GM12878 (cell line): ENCODE measurements around the gene DCAF8. TPM values are rescaled to one million over a fixed set of nuclear protein-coding genes. Genes with fewer than 3 reads are reported as not detected.

ENCODE experiments used
- ATF2 ChIP-seq: IDR thresholded peaks from 2 replicates; pipeline ENCODE4 v1.6.1; 2012; ENCODE audit warnings: low read length, inconsistent platforms
- CUX1 ChIP-seq: IDR thresholded peaks from 2 replicates; pipeline ENCODE4 v1.6.1; 2012; ENCODE audit warnings: improper control_type of control experiment, low read depth, low read length; ENCODE audit not compliant: insufficient replicate concordance
- FOXK2 ChIP-seq: fragments of 450-650 bp; IDR thresholded peaks from 2 replicates; pipeline ENCODE4 v1.6.1; 2017; ENCODE audit warnings: mild to moderate bottlenecking, moderate library complexity
- FOXM1 ChIP-seq: IDR thresholded peaks from 2 replicates; pipeline ENCODE4 v1.6.1; 2012; ENCODE audit warnings: low read depth, mild to moderate bottlenecking, inconsistent platforms, low read length, moderate library complexity
- MEF2B ChIP-seq: fragments of 450-650 bp; IDR thresholded peaks from 2 replicates; pipeline ENCODE4 v1.6.1; 2018; ENCODE audit warnings: mild to moderate bottlenecking, moderate library complexity; ENCODE audit not compliant: partially characterized antibody, poor library complexity, severe bottlenecking
- MTA3 ChIP-seq: IDR thresholded peaks from 2 replicates; pipeline ENCODE4 v1.6.1; 2012; ENCODE audit warnings: low read length, inconsistent platforms, borderline replicate concordance
- NR2C1 ChIP-seq: fragments of 450-650 bp; IDR thresholded peaks from 2 replicates; pipeline ENCODE4 v1.6.1; 2017; ENCODE audit warnings: antibody characterized with exemption, mild to moderate bottlenecking, moderate library complexity
- NR2F1 ChIP-seq: fragments of 450-650 bp; conservative IDR thresholded peaks from 2 replicates; pipeline ENCODE4 v1.6.1; 2017; ENCODE audit warnings: mild to moderate bottlenecking
- PAX8 ChIP-seq: fragments of 450-650 bp; IDR thresholded peaks from 2 replicates; pipeline ENCODE4 v1.6.1; 2017; ENCODE audit warnings: mild to moderate bottlenecking, moderate library complexity
- SMAD5 ChIP-seq: IDR thresholded peaks from 2 replicates; pipeline ENCODE4 v1.6.1; 2016; ENCODE audit warnings: antibody characterized with exemption, low read depth
- SMARCA5 ChIP-seq: fragments of 450-650 bp; IDR thresholded peaks from 2 replicates; pipeline ENCODE4 v1.6.1; 2017; ENCODE audit warnings: mild to moderate bottlenecking
- SUPT20H ChIP-seq: IDR thresholded peaks from 2 replicates; pipeline ENCODE4 v1.6.1; 2011; ENCODE audit warnings: low read depth, mild to moderate bottlenecking, low read length, moderate library complexity, borderline replicate concordance; ENCODE audit not compliant: control insufficient read depth
- ZSCAN29 ChIP-seq: fragments of 450-650 bp; IDR thresholded peaks from 2 replicates; pipeline ENCODE4 v1.6.1; 2017; ENCODE audit warnings: mild to moderate bottlenecking, moderate library complexity
- polyA plus RNA-seq, 11 experiments: library from polyadenylated mRNA; depleted of rRNA in 4 of 11; unstranded in 6 of 11; stranded (reverse) in 5 of 11; fragments of >200 nt; fragmentation: Nextera tagmentation in 4 of 11; fragmentation: Illumina TruSeq in 1 of 11; extraction: Ambion mirVana in 4 of 11; extraction: Trizol in 1 of 11; gene quantifications; 1 replicate in 1 of 11; 2 replicates in 10 of 11; pipeline versions ENCODE4 v1.2.1 to v1.2.3, GENCODE V29; 2011 to 2016; ENCODE audit warnings: inconsistent platforms in 2 of 11, missing spikeins in 2 of 11, low read depth in 1 of 11
- total RNA-seq, 4 experiments: library from RNA; depleted of rRNA in 3 of 4; stranded (reverse); fragments of >200 nt in 3 of 4; fragmentation: Illumina TruSeq in 1 of 4; extraction: Trizol in 1 of 4; gene quantifications; 2 replicates each; pipeline versions ENCODE4 v1.2.1 to v1.2.3, GENCODE V29; 2013 to 2021
- TF ChIP-seq, protein P1 (sequence below): fragments of 150-350 bp; IDR thresholded peaks from 2 replicates; pipeline ENCODE4 v1.6.1; 2016; ENCODE audit warnings: low read depth, low read length
- TF ChIP-seq, protein P2 (sequence below): fragments of 450-650 bp; IDR thresholded peaks from 2 replicates; pipeline ENCODE4 v1.6.1; 2017; ENCODE audit warnings: mild to moderate bottlenecking
- TF ChIP-seq, protein P3 (sequence below): fragments of 450-650 bp; IDR thresholded peaks from 2 replicates; pipeline ENCODE4 v1.6.1; 2016; ENCODE audit warnings: mild to moderate bottlenecking

DCAF8 gene
- total and polyA plus RNA-seq, 10 of the 15 experiments (the other 5 are each of a cell fraction or from before 2014, with no cell fraction given), result 10.4 to 152 (median 84.6) TPM

GRCh38 chr1:160261893-160262794 is at the start of gene DCAF8 (continued):
- TF ChIP-seq MTA3, result no peak; the same call in 1 of the 2 replicates
- TF ChIP-seq NR2F1, result peak; percentile 35; the same call in 1 of the 2 replicates
- no peak for TF ChIP-seq MEF2B
- TF ChIP-seq SMARCA5, result peak; percentile 61; the same call in 1 of the 2 replicates
- no peak for TF ChIP-seq PAX8
- TF ChIP-seq, protein P1, sequence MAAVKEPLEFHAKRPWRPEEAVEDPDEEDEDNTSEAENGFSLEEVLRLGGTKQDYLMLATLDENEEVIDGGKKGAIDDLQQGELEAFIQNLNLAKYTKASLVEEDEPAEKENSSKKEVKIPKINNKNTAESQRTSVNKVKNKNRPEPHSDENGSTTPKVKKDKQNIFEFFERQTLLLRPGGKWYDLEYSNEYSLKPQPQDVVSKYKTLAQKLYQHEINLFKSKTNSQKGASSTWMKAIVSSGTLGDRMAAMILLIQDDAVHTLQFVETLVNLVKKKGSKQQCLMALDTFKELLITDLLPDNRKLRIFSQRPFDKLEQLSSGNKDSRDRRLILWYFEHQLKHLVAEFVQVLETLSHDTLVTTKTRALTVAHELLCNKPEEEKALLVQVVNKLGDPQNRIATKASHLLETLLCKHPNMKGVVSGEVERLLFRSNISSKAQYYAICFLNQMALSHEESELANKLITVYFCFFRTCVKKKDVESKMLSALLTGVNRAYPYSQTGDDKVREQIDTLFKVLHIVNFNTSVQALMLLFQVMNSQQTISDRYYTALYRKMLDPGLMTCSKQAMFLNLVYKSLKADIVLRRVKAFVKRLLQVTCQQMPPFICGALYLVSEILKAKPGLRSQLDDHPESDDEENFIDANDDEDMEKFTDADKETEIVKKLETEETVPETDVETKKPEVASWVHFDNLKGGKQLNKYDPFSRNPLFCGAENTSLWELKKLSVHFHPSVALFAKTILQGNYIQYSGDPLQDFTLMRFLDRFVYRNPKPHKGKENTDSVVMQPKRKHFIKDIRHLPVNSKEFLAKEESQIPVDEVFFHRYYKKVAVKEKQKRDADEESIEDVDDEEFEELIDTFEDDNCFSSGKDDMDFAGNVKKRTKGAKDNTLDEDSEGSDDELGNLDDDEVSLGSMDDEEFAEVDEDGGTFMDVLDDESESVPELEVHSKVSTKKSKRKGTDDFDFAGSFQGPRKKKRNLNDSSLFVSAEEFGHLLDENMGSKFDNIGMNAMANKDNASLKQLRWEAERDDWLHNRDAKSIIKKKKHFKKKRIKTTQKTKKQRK, result no peak
- TF ChIP-seq ATF2, result no peak
- TF ChIP-seq FOXM1, result no peak
- TF ChIP-seq, protein P2, sequence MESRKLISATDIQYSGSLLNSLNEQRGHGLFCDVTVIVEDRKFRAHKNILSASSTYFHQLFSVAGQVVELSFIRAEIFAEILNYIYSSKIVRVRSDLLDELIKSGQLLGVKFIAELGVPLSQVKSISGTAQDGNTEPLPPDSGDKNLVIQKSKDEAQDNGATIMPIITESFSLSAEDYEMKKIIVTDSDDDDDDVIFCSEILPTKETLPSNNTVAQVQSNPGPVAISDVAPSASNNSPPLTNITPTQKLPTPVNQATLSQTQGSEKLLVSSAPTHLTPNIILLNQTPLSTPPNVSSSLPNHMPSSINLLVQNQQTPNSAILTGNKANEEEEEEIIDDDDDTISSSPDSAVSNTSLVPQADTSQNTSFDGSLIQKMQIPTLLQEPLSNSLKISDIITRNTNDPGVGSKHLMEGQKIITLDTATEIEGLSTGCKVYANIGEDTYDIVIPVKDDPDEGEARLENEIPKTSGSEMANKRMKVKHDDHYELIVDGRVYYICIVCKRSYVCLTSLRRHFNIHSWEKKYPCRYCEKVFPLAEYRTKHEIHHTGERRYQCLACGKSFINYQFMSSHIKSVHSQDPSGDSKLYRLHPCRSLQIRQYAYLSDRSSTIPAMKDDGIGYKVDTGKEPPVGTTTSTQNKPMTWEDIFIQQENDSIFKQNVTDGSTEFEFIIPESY, result no peak
- no peak; the same call in 1 of the 2 replicates for TF ChIP-seq SMAD5
- TF ChIP-seq FOXK2, result no peak
- no peak for TF ChIP-seq CUX1
- no peak for TF ChIP-seq ZSCAN29
- TF ChIP-seq NR2C1, result no peak
- no peak for TF ChIP-seq SUPT20H
- TF ChIP-seq, protein P3, sequence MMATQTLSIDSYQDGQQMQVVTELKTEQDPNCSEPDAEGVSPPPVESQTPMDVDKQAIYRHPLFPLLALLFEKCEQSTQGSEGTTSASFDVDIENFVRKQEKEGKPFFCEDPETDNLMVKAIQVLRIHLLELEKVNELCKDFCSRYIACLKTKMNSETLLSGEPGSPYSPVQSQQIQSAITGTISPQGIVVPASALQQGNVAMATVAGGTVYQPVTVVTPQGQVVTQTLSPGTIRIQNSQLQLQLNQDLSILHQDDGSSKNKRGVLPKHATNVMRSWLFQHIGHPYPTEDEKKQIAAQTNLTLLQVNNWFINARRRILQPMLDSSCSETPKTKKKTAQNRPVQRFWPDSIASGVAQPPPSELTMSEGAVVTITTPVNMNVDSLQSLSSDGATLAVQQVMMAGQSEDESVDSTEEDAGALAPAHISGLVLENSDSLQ, result no peak
